C4-2B (cell line): ENCODE measurements around the gene MDFI.

ENCODE experiments used
- ZFX ChIP-seq: fragments of 450-650 bp; IDR thresholded peaks from 2 replicates; pipeline ENCODE4 v1.6.1; 2017
- TF ChIP-seq, protein P1 (sequence below): fragments of 450-650 bp; conservative IDR thresholded peaks from 2 replicates; pipeline ENCODE4 v1.5.1; 2017; ENCODE audit warnings: mild to moderate bottlenecking

DNA sequence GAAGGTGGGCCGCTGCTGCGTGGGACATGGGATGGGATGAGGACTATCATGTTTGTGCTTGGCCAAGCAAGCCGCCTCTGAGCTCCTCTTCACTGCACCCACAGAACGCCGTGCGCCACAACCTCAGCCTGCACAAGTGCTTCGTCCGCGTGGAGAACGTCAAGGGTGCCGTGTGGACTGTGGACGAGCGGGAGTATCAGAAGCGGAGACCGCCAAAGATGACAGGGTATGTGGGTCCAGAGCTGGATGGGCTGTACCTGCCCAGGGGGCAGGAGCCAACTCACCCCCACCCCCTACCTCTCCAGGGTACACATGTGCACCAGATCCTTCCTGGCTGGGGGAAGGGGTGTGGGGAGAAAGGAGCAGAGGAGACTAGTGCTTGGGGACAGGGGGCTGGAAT is 43.5 kb upstream of the MDFI start:
- TF ChIP-seq, protein P1, sequence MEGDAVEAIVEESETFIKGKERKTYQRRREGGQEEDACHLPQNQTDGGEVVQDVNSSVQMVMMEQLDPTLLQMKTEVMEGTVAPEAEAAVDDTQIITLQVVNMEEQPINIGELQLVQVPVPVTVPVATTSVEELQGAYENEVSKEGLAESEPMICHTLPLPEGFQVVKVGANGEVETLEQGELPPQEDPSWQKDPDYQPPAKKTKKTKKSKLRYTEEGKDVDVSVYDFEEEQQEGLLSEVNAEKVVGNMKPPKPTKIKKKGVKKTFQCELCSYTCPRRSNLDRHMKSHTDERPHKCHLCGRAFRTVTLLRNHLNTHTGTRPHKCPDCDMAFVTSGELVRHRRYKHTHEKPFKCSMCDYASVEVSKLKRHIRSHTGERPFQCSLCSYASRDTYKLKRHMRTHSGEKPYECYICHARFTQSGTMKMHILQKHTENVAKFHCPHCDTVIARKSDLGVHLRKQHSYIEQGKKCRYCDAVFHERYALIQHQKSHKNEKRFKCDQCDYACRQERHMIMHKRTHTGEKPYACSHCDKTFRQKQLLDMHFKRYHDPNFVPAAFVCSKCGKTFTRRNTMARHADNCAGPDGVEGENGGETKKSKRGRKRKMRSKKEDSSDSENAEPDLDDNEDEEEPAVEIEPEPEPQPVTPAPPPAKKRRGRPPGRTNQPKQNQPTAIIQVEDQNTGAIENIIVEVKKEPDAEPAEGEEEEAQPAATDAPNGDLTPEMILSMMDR: no peak
- no peak for TF ChIP-seq ZFX
